ENCODE results near the gene ITPRID2.

DNA sequence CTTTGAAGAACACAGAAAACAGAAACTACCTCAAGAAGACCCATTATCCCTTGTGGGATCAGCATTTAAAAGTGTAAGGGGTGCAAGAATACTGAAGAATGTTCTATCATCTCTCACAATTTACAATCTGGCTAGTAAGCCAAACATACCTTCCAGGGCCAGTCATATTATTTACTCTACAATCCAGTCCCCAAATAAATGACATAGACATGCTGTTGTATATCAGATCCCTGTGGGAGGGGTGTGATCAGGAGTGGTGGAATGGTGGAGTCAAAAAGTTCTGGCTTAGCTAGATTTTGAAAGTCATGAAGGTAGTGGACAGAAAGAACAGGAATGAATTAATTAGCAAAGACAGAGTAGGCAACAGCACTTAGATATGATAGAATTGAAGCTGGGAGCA is 1.8 kb upstream of the ITPRID2 start:
- TF ChIP-seq, protein P1, sequence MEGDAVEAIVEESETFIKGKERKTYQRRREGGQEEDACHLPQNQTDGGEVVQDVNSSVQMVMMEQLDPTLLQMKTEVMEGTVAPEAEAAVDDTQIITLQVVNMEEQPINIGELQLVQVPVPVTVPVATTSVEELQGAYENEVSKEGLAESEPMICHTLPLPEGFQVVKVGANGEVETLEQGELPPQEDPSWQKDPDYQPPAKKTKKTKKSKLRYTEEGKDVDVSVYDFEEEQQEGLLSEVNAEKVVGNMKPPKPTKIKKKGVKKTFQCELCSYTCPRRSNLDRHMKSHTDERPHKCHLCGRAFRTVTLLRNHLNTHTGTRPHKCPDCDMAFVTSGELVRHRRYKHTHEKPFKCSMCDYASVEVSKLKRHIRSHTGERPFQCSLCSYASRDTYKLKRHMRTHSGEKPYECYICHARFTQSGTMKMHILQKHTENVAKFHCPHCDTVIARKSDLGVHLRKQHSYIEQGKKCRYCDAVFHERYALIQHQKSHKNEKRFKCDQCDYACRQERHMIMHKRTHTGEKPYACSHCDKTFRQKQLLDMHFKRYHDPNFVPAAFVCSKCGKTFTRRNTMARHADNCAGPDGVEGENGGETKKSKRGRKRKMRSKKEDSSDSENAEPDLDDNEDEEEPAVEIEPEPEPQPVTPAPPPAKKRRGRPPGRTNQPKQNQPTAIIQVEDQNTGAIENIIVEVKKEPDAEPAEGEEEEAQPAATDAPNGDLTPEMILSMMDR (conservative IDR thresholded peaks at IDR 0.05; ENCODE audit: low read depth, low read length) = no peak
- TF ChIP-seq POLR2A (IDR thresholded peaks at IDR 0.05; ENCODE audit: low read depth, low read length) (no peak), MAFK (IDR thresholded peaks at IDR 0.05; ENCODE audit: low read depth, low read length) (no peak)

Data from IMR-90 (cell line).